Stimulated activated naive CD4-positive, alpha-beta T cell (primary cell): Measurements from ENCODE around the gene CDC42EP1.

Experiments
- DNase-seq, 6 experiments: peaks; one replicate each; lab custom pipeline; 2025; lab: John Stamatoyannopoulos, UW

Gene CDC42EP1

DNA sequence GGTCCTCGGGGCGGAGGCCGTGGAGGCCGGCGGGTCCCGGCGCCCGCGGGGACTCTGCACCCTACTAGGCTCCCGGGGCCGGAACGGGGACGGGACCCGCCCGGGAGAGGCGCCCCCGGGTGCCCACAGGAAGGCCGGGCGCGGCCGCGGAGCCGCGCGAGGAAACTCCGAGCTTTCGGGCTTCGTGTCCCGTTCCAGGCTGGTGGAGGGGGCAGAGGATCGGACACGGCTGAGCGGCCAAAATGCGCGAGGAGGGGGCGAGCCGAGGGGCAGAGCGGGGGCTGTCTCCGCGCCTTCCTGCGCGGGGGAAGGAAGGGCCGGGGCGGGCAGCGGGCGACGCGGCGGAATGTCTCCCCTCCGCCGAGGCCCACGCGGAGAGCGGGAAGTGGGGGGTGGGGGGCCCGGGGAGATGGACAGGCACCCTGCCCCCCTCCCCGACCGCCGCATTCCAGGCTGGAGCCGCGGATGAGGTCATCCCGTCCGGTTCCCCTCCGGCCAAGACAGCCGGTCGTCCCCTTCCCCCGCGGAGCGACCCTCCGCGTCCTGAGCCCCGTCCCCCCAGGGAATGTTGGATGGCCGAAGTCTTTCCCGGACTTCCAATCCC lies 430 bp downstream of the CDC42EP1 start:
- no peak for DNase-seq

DNA sequence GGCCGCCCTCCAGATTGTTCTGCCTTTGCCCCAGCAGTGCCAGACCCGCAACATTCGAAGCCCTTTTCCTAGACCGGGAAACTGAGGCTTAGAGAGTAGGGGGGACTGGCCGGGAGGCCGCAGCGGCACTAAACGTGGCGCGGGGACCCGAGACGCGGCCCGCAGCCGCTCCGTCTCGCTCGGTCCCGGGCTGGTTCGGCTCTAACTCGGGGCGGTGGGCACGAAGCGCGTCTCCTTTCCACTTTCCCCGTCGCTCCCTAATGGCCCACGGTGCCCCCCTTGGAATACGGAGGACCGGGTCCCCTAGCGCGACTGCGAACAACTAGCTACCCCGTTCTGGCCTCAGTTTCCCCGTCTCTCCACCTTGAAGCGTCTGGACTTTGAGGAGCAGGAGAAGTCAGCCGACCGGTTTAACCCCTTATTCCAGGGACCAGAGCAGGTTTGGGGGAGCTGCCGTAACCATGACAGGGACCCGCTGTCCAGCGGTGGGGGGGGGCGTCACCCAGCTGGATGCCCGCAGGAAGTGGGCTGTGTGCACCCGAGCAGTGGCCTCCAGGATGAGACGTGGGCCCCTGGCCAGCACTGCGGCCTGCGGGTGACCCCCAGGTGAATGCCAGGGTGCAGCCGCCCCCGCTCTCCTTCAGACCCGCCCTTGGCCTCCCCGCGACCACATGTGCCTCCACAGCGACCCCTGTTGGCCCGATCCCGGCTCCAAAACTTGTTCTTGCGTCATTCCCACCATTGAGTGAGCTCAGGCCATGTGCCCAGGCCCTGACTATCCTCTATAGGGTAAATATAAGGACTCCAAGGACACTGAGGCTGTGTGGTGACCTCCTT lies 1.1 kb downstream of the CDC42EP1 start:
- peak; percentile 10 to 73 (median 66) for DNase-seq

DNA sequence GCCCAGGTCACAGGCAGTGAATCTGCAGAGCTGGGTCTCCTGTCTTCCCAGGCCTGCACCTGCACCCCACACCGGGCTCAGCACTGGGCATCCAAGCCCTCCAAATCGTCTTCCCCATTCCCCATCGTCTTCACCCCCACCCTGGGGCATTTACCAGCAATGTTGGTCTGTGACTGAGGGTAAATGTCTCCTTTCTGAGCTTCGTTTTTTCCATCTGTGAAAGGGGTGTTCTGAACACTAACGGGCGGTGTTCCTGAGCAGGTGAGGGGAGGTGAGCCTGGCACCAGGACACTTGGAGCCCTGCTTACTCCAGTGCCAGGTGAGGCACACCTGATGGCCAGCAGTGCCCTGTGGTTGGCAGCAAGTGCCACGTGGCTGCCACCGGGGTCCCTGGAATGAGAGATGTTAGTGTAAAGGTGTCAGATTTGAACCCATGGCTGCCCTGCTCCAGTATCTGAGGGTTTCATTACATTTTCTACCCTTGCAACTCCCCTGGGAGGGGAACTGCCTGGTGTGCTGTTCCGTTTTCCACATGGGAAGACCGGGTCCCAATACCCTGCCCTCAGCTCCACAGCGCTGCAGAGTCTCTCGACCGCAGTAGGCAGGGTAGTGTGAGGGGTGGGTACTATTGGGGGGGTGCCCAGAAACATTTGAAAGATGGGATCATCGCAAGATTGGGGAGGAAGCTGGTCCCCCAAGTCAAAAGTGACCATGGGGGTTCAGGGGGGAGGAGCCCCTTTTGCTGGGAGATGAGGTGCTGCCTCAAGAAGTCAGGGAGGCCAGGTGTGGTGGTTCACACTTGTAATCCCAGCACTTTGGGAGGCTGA lies 2.0 kb downstream of the CDC42EP1 start:
- DNase-seq, result no peak

DNA sequence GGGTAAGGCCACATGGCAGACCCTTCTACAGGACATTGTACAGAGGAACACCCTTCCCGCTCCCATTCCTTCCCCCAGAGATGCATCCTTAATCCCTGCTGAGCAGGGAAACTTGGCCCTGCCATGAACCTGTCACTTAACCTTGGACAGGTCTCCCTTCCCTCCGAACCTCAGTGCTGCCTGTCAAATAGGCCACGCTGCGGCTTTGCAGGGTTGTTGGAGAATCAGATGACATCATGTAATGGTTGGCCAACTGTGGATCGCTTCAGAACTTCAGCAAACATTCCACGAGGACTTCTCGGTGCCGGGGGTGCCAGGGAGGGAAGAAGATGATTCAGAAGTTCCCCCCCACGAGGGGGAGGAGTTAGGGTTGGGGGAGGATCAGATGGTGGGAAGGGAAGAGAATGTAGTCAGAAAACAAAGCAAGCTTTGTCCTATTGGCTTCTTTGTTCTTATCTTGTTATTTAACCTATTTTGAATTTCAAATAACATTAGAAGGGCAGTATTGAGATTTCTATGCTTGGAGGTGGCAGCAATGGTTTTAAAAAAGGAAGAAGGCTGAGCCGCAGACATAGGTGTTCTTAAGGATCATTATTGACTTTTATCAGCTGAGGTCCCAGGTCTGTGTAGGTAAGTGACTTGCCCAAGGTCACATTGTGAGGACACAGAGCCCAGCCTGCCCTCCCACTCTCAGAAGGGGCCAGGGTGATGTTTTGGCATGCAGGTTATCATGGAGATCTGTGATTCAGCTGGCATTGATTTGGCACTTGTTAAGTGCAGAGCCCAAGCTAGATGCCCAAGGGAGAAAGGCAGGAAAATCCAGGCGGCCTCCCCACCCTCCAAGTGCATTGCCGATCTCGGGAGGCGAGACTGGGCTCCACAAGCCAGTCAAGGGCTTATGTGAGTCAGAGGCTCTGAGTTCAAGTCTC lies 3.1 kb downstream of the CDC42EP1 start:
- no peak for DNase-seq

DNA sequence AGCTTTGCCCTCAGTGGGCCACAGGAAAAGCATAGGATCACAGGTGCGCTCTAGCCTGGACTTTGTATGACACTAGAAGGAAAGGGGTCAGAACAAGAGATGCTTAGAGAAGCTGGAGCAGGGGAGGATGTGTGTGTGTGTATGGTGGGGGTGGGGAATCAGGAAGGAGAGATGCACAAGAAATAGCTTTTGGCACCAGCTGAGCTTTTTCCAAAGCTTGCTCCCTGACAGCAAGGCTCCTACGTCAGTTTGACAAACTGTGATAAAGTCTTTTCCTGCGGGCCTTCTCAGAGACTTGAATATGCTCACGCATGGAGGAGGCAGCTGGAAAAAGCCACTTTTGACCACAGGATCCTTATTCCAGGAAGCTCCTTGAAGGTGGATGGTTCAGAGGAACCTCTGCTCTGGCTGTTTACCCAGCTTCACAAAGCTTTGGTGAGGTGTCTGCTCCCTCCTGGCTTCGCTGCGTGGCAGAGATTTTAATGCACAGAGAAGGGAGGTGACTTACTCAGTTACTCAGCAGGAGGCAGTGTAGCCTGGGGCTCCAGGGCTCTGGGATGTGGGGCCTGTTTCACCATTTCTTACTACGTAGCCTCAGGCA lies 3.9 kb downstream of the CDC42EP1 start:
- DNase-seq, result no peak

DNA sequence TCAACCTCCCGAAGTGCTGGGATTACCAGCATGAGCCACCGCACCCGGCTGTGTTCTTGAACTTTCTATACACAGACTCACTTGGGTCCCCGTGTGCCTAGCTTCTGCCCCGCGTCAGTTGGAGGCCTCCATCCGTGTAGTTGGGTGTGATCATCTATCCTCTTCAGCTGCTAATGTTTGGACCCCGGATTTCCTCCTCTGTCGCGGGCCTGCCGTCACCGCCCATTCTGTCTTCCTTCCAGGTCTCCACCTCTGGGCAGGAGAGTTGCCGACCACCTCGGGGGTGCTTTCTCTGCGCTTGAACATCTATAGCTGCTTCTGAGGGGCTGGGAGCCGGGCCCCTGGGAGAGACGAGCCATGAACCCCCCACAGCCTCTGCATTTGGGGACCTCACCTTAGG lies 5.5 kb downstream of the CDC42EP1 start:
- DNase-seq, result no peak

DNA sequence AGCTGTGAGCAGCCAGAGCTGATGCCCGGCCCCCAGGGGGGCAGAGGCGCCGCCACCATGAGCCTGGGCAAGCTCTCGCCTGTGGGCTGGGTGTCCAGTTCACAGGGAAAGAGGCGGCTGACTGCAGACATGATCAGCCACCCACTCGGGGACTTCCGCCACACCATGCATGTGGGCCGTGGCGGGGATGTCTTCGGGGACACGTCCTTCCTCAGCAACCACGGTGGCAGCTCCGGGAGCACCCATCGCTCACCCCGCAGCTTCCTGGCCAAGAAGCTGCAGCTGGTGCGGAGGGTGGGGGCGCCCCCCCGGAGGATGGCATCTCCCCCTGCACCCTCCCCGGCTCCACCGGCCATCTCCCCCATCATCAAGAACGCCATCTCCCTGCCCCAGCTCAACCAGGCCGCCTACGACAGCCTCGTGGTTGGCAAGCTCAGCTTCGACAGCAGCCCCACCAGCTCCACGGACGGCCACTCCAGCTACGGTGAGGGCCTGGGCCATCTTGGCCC lies 6.1 kb downstream of the CDC42EP1 start:
- DNase-seq, result peak in 5 of 6 experiments; percentile 18 to 48 (median 23)

DNA sequence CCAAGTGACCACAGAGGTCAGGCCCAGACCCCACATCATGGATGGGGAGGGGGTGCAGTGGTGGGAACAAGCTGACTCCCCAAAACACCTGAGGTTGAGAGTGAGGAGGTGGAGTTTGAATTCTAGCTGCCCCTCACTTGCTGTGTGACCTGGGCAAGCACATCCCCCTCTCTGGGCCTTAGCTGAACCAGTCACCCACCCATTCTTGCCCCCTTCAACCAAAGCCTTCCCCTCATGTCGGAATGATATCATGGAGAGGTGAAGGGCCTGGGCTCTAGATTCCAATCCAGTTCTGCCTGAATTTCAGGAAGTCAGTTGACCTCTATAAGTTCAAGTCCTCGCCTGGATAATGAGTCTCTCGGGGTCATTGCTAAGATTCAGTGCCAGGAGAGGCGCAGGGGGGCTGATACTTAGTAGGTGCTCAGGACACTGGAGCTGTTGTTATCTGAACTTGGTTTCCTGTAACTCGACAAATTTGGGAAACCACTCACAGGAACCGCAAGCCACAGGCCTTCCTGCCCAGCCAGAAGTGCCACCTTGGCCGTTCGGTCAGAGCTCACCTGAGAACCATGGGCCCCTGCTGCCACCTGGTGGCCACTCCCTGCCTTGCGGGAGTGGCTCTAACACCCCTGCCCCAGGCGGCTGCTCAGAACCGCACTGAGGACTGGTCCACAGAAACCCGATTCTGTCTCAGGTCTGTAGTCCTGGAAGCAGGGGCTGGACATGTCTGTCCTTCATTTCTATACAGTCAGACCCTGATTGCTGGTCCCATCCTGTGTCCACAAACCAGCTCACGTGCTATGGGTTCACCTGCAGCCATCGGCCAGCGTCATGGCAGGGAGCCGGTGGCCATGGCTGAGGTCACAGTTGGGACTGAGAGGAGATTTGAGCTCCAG lies 6.9 kb downstream of the CDC42EP1 start:
- DNase-seq, result peak; percentile 69 to 88 (median 80)

DNA sequence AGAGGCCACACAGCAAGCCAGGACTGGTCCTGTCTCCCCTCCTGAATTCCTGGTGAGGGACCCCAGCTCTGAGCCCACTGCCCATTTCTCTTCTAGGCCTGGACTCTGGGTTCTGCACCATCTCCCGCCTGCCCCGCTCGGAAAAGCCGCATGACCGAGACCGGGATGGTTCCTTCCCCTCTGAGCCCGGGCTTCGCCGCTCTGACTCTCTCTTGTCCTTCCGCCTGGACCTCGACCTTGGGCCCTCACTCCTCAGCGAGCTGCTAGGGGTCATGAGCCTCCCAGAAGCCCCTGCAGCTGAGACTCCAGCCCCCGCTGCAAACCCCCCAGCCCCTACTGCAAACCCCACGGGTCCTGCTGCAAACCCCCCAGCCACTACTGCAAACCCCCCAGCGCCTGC lies 7.7 kb downstream of the CDC42EP1 start:
- no peak for DNase-seq

DNA sequence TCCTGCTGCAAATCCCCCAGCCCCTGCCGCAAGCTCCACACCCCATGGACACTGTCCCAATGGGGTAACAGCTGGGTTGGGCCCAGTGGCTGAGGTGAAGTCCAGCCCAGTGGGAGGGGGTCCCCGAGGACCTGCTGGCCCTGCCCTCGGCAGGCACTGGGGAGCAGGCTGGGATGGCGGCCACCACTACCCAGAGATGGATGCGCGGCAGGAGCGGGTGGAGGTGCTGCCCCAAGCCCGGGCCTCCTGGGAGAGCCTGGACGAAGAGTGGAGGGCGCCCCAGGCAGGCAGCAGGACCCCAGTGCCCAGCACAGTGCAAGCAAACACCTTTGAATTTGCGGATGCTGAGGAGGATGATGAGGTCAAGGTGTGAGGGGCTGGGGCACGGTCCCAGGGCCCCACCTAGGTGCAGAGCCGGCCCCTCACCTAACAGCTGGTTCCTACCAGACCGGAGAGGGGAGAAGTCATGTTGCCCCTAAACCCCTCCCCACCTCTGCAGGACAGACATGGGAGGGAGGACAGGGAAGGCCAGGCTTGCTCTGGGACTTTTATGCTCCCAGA lies 8.2 kb downstream of the CDC42EP1 start:
- DNase-seq, result no peak

DNA sequence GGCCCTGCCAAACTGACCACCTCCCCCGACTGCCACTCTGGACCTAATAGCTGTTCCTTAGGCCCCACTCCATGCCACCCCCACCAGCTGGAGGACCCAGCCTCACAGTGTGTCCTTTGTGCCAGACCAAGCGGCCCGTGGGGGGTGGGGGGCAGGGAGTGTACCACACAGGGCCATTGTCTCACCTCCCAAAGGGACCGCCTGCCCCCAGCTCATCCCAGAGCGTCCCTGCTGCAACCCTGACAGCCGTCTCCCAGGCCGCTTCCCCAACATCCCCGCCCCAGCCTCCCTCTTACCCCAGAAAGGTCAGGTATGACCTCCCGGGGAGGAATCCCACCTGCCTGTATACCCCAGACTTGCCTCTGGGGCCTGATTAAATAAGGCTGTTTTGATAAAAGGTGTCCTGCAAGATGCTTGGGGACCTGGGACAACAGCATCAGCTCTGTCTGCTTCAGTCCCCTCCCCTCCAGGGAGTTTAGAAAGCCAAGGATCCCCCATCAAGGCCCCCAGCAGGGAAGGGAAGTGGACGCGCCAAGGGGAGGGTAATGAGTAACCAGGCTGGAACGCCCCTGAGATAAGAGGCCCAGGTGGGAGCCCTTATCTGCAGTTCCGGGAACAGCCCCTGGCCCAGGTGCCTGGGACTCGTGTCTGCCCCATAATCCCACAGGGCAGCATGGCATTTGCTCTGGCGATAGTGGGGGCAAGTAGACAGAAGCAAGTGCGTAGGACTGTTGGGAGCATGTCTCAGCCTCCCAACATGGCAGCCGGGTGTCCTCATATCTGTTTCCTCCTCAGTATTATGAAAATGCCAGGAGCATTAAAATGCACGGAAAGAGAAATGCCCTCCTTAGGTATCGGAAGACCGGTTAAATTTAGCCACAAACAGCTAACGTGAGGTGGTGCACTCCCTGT lies 9.0 kb downstream of the CDC42EP1 start:
- DNase-seq, result no peak

DNA sequence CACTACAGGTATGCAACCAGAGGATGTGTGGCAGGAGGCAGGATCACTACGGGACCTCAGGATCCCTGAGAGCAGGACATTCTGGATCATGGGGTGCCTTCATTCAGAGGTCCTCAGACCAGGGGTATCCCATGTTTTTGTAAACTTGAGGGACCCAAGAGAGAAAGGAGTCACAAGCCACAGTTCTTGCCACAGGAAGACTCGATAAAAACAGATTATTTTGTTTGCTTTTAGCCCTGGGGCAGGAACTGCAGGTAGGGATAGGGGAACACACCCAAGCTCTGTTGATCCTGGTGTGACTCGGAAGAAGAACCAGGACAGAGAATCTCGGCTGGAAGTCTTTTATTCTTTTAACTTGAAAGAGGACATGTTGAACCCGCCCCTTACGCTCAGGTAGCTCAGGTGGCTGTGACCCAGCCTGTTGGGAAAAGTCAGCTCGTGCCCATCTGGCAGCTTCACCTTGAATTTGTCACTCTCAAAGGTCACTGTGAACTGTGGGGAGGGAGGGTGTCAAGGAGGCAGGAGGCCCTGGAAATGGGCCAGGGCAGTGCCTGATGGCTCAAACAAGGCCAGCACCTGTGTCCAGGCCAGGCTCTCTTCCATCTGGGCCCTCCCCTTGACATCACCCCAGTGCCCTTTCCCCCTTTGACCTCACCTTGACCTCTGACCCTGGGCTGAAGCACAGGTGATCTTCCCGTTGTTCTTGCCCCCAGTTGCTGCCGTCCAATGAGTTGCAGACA lies 9.8 kb downstream of the CDC42EP1 start:
- no peak for DNase-seq

DNA sequence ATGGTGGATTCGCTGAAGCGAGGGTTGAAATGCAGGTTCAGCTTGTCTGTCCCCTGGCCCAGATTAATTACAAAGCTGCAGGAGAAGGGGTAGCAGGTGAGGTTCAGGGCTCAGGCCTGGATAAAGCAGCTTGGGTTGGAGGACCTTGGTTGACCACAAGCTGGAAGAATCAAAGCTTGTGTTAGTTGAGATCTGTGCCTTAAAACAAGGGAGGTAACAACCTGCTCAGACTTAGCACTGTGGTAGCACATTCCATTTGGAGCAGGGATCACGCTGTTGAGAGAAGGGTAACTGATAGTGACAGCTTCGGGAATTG lies 10.3 kb downstream of the CDC42EP1 start:
- no peak for DNase-seq

DNA sequence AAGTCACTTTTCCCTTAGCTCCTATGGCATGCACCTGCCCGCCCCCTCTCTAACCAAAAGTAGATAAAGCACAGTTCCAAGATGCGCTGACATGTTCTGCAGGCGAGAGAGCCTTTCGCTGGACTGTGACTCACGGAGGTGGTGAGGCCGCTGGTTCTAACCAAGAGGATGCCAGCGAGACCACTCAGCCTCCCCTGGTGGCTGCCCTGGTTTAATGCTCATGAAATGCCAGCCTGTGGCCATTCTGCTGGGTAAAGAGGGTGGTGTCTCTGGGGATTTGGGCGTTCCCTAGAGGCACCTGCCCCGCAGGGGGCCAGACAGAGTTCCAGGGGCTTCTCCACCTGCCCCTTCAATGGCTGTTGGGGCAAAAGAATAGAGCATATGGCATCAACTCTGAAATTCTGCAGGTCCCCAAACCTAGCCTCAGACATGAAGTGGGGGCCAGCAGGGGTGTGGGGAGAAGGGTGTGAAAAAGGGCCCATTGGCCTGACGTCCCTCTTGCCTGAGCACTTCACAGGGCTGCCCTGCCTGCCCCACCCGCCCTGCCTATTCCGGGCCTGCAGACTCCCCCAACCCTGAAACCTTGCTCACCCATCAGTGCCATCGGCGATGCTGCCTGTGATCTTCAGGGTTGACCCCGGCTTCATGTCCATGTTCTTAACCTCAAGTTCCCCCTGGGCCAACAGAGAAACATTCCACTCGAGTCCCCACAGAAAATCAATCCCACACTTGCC lies 11.1 kb downstream of the CDC42EP1 start:
- DNase-seq, result no peak

DNA sequence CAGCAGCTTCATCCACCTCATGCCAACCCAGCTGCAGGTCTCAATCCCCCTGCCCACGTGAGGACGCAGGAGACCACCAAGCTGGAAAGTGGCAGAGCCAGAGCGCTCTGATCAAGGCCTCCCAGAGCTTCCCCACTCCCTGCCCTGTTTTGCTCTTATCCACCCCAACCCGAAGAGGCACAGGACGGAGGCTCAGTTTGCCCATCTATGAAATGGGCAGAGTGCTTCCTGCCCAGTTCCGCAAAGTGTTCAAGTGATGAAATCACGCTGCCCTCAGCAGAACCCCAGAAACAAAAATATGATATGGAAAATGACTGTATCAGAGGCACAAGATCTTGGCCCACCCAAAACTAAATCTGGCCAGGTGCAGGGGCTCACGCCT lies 11.7 kb downstream of the CDC42EP1 start:
- no peak for DNase-seq

DNA sequence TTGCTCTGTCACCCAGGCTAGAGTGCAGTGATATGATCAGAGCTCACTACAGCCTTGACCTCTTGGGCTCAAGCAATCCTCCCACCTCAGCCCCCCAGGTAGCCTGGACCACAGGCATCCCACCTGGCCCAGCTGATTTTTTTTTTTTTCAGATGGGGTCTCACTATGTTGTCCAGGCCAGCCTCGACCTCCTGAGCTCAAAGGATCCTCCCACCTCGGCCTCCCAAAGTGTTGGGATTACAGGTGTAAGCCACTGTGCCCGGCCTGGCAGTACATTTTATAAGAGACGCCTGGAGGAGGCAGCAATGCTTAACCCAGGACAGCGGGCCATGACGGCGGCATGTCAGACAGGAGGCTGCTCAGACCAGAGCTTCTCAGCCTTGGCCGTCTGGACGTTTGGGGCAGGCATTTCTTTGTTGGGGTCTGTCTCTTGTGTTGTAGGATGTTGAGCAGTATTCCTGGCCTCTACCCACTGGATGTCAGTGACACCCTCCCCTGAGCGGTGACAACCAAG lies 15.3 kb downstream of the CDC42EP1 start:
- DNase-seq, result no peak

DNA sequence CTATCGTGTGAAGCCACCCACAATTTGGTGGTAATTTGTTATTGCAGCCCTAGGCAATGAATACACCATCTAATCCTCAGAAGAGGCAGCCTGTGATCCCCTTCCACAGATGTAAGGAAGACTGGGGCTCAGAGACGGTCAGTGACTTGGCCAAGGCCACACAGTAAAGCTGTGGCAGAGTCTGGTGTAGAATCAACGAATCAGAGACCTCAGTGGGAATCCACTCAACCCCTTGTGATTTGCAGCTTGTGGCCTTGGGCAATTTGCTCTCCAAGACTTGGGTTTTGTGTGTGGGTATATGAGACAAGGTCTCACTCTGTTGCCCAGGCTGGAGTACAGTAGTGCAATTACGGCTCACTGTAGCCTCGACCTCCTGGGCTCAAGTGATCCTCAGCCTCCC lies 17.7 kb downstream of the CDC42EP1 start:
- no peak for DNase-seq
